ENCODE results near the gene GJB4. TPM values are rescaled to one million over a fixed set of nuclear protein-coding genes. Genes with fewer than 3 reads are reported as not detected.

Gene GJB4
- total RNA-seq, 2 donors from 2014 or later, result 0.46 to 0.81 TPM

DNA sequence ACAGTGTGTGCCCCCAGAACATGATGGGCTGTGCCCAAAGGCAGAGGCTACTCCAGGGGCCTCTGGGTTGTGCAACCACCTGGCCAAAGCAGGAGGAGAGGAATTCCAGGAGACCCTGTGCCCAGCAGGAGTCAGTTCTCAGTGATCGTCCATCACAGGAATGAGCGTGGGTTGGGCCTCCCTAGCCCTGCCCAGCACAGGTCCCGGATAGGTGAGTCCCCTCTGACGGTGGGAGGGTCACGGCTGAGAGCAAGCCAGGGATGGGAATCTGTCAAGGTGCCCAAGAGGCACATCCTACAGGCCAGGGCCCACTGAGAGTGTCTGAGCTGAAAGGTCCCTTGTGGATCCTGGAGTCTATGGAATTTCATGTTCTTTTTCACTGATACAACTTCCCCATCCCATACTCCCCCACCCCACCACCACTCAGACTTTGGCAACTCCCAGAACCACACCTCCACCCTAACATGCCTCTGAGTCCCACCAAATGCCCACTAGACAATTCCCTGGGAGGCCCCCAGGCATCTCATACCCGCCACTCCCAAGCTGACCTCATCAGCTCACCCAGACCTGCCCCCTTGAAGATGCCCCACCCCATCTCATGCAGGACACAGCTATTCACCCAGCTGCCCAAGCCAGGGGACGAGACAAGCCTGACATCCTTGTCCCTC, 3.1 kb downstream of the GJB4 start:
- 85 to 86% methylated on average over 5 to 7 of the region's 7 CpGs for WGBS, 2 experiments (ENCODE audit: insufficient coverage in 1 of 2, insufficient read length in 1 of 2)
- no peaks in the 10 kb centered on the region for H3K27me3 Mint-ChIP-seq (ENCODE audit: insufficient read depth)
- H3K4me3 Mint-ChIP-seq, result no peak overlapping the region
- TF ChIP-seq, protein P1, sequence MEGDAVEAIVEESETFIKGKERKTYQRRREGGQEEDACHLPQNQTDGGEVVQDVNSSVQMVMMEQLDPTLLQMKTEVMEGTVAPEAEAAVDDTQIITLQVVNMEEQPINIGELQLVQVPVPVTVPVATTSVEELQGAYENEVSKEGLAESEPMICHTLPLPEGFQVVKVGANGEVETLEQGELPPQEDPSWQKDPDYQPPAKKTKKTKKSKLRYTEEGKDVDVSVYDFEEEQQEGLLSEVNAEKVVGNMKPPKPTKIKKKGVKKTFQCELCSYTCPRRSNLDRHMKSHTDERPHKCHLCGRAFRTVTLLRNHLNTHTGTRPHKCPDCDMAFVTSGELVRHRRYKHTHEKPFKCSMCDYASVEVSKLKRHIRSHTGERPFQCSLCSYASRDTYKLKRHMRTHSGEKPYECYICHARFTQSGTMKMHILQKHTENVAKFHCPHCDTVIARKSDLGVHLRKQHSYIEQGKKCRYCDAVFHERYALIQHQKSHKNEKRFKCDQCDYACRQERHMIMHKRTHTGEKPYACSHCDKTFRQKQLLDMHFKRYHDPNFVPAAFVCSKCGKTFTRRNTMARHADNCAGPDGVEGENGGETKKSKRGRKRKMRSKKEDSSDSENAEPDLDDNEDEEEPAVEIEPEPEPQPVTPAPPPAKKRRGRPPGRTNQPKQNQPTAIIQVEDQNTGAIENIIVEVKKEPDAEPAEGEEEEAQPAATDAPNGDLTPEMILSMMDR (conservative IDR thresholded peaks at IDR 0.05), result no peak
- H3K9me3 Mint-ChIP-seq, result peaks cover 2% of the 10 kb centered on the region
- no peak overlapping the region for H3K9ac ChIP-seq (ENCODE audit: extremely low read depth, low read length, poor library complexity, severe bottlenecking)
- no peak overlapping the region for H3K4me3 ChIP-seq (ENCODE audit: low read length)
- H3K27ac Mint-ChIP-seq, result no peak overlapping the region
- H3K4me1 ChIP-seq (ENCODE audit: control insufficient read depth, insufficient read depth, low read length), result peaks cover 5% of the 10 kb centered on the region
- H3K36me3 Mint-ChIP-seq (ENCODE audit: low read depth), result no peaks in the 10 kb centered on the region
- peak; percentile 71 for DNase-seq
- H3K9me3 ChIP-seq (ENCODE audit: control insufficient read depth, low read length), result no peaks in the 10 kb centered on the region
- H3K27ac ChIP-seq (ENCODE audit: low read depth, low read length), result no peak overlapping the region
- H3K27me3 ChIP-seq (ENCODE audit: control insufficient read depth, insufficient read depth, low read length, poor library complexity, severe bottlenecking), result no peaks in the 10 kb centered on the region
- H3K36me3 ChIP-seq (ENCODE audit: control insufficient read depth, insufficient read depth, low read length), result no peaks in the 10 kb centered on the region
- H3K4me1 Mint-ChIP-seq, result peaks cover 24% of the 10 kb centered on the region

DNA sequence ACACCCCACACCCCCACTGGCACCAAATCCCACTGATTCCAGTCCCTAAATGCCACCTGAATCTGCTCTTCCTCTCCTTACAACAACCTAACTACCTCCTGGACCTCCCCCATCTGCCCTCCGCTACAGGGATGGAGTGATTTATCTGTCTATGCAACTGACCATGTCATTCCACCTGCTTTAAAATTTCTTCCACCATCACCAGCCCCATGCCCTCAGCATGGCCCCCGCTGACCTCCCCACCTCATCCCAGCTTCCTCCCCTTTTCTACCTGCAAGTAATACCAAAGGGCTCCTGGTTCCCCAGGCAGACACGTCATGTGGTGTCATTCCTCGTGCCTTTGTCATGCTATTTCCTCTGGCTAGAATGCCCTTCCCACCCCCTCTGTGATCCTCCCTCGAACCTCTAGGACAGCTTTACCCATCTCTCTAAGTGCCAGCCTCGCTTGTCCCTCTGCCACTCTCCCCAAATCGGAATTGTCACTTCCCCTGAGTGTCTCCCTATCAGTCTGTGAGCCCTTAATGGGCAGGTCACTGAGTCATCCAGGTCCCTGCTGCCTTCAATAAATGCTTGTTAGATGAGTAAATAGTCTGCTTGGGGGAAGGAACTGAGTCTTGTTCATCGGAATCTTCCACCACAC, 3.7 kb downstream of the GJB4 start:
- H3K27me3 Mint-ChIP-seq (ENCODE audit: insufficient read depth), result no peaks in the 10 kb centered on the region
- no peaks in the 10 kb centered on the region for H3K36me3 ChIP-seq (ENCODE audit: control insufficient read depth, insufficient read depth, low read length)
- no peaks in the 10 kb centered on the region for H3K27me3 ChIP-seq (ENCODE audit: control insufficient read depth, insufficient read depth, low read length, poor library complexity, severe bottlenecking)
- H3K4me3 ChIP-seq (ENCODE audit: low read length), result peak overlapping the region; percentile 8
- H3K27ac Mint-ChIP-seq, result peak overlapping the region; percentile 58
- WGBS, 2 experiments (ENCODE audit: insufficient coverage in 1 of 2, insufficient read length in 1 of 2), result 32 to 44% methylated on average over 6 to 8 of the region's 8 CpGs
- H3K4me1 ChIP-seq (ENCODE audit: control insufficient read depth, insufficient read depth, low read length), result peaks cover 5% of the 10 kb centered on the region
- no peak overlapping the region for H3K4me3 Mint-ChIP-seq
- H3K36me3 Mint-ChIP-seq (ENCODE audit: low read depth), result no peaks in the 10 kb centered on the region
- H3K4me1 Mint-ChIP-seq, result peaks cover 24% of the 10 kb centered on the region
- peaks cover 2% of the 10 kb centered on the region for H3K9me3 Mint-ChIP-seq
- DNase-seq, result peak; percentile 86
- no peak overlapping the region for H3K27ac ChIP-seq (ENCODE audit: low read depth, low read length)
- H3K9me3 ChIP-seq (ENCODE audit: control insufficient read depth, low read length), result no peaks in the 10 kb centered on the region
- no peak overlapping the region for H3K9ac ChIP-seq (ENCODE audit: extremely low read depth, low read length, poor library complexity, severe bottlenecking)
- TF ChIP-seq, protein P1 (conservative IDR thresholded peaks at IDR 0.05), result no peak

DNA sequence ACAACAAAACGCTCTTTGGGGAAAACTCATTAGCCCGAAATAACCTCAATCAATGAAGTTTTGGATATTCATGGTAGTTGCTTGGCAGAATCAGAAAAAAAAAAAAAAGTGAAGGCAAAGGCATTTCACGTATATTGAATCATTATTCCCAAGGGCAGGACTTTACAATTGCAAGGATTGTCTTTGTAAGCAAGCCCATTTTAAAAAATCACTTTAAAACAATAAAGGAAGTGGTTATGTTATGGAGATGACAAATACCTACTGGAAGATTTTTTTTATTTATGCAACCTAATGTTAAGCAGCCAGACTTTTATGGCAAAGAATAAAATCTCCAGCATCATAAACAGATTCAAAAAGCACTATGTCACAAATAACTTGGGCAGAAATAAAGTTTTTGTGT, 9.3 kb downstream of the GJB4 start:
- peaks cover under 1% of the 10 kb centered on the region for H3K9me3 Mint-ChIP-seq
- no peaks in the 10 kb centered on the region for H3K9me3 ChIP-seq (ENCODE audit: control insufficient read depth, low read length)
- H3K27ac Mint-ChIP-seq, result no peak overlapping the region
- no peak overlapping the region for H3K4me3 Mint-ChIP-seq
- peaks cover 3% of the 10 kb centered on the region for H3K4me1 Mint-ChIP-seq
- no peaks in the 10 kb centered on the region for H3K36me3 Mint-ChIP-seq (ENCODE audit: low read depth)
- H3K4me3 ChIP-seq (ENCODE audit: low read length), result no peak overlapping the region
- no peaks in the 10 kb centered on the region for H3K4me1 ChIP-seq (ENCODE audit: control insufficient read depth, insufficient read depth, low read length)
- no peaks in the 10 kb centered on the region for H3K27me3 Mint-ChIP-seq (ENCODE audit: insufficient read depth)
- no peaks in the 10 kb centered on the region for H3K27me3 ChIP-seq (ENCODE audit: control insufficient read depth, insufficient read depth, low read length, poor library complexity, severe bottlenecking)
- no peak for DNase-seq
- 91 to 96% methylated on average over 3 of the region's 3 CpGs for WGBS, 2 experiments (ENCODE audit: insufficient coverage in 1 of 2, insufficient read length in 1 of 2)
- no peak overlapping the region for H3K27ac ChIP-seq (ENCODE audit: low read depth, low read length)
- TF ChIP-seq, protein P1 (conservative IDR thresholded peaks at IDR 0.05), result no peak
- H3K9ac ChIP-seq (ENCODE audit: extremely low read depth, low read length, poor library complexity, severe bottlenecking), result no peak overlapping the region
- no peaks in the 10 kb centered on the region for H3K36me3 ChIP-seq (ENCODE audit: control insufficient read depth, insufficient read depth, low read length)
